Stimulated activated CD4-positive, alpha-beta T cell treated with anti-CD3 and anti-CD28 coated beads, Interleukin-4, amount 100 ng/mL, for 1 hour (primary cell): ENCODE results near the gene INS.
"Not testable (repeated sequence)": the region's sequence is repeated elsewhere in the genome, so short reads cannot be mapped to it uniquely, and the experiment has no call there.

Experiments
- DNase-seq: peaks from one replicate; pipeline ENCODE4 v3.0.0-alpha.2; 2020

Gene INS

GRCh38 chr11:2180789-2181370, 19.9 kb upstream of the INS start:
- DNase-seq = no peak

- DNase-seq = no peak
Measured at GRCh38 chr11:2180347-2180746, 19.3 kb upstream of the INS start.

- no peak for DNase-seq
Measured at GRCh38 chr11:2179516-2179915, 18.5 kb upstream of the INS start.

GRCh38 chr11:2178906-2179494, 18.0 kb upstream of the INS start:
- no peak for DNase-seq

GRCh38 chr11:2178055-2178773, 17.2 kb upstream of the INS start:
- DNase-seq = not testable (repeated sequence)

- DNase-seq = no peak
Measured at GRCh38 chr11:2177076-2177475, 16.1 kb upstream of the INS start.

- DNase-seq = no peak
Measured at GRCh38 chr11:2176389-2176900, 15.4 kb upstream of the INS start.

- DNase-seq = no peak
Measured at GRCh38 chr11:2175659-2176058, 14.7 kb upstream of the INS start.

- no peak for DNase-seq
Measured at GRCh38 chr11:2174361-2174760, 13.4 kb upstream of the INS start.

- no peak for DNase-seq
Measured at GRCh38 chr11:2173761-2174160, 12.8 kb upstream of the INS start.

GRCh38 chr11:2173150-2173693, 12.2 kb upstream of the INS start:
- peak; percentile 27 for DNase-seq

GRCh38 chr11:2172676-2173075, 11.7 kb upstream of the INS start:
- DNase-seq = no peak

- no peak for DNase-seq
Measured at GRCh38 chr11:2171591-2172003, 10.6 kb upstream of the INS start, which contains the start of gene TH. Gene TH, minus strand, starts transcription at chr11:2171815. Its CDS starts 29 bp downstream, at chr11:2171786.

GRCh38 chr11:2169626-2170570, 8.9 kb upstream of the INS start:
- DNase-seq = no peak

GRCh38 chr11:2169005-2169378, 8.0 kb upstream of the INS start:
- DNase-seq = no peak

- DNase-seq = no peak
Measured at GRCh38 chr11:2168286-2169004, 7.4 kb upstream of the INS start.

GRCh38 chr11:2167141-2168045, 6.4 kb upstream of the INS start:
- no peak for DNase-seq

GRCh38 chr11:2166091-2166851, 5.3 kb upstream of the INS start:
- DNase-seq = peak; percentile 62

- no peak for DNase-seq
Measured at GRCh38 chr11:2165571-2165970, 4.6 kb upstream of the INS start.
